ENCODE data around the gene PI4KB.

Gene PI4KB

DNA sequence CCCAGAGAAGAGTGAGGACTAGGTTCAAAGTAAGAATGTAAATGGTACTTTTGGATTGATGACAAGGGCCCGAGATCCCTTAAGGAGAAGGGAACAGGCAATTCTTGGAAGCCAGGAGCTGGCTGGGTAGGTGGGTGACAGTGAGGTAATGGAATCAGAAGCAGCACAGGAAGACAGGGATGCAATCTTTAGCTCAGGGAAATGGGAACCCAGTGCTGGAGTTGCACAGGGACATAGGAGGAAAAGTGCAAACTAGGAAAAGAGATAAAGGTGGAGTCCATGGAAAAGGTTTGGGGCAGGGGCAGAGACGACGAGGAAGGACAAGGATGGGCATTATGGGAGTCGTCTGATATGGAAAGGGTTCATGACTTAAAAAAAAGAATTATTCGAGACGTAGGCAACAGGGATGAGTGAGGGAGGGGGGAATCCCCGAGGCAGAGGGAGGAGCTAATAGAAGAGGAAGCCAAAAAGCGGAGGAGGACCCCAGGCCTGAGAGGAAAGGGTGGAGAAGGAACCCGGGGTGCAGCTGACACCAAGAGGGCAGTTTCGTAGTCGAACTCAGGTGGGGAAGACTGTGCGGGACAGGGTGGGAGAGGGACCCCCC is 495 bp downstream of the PI4KB start:
- ATAC-seq, result peak; percentile 82
- H3K27me3 Mint-ChIP-seq, result no peaks in the 10 kb centered on the region
- H3K9me3 Mint-ChIP-seq, result no peaks in the 10 kb centered on the region
- peak overlapping the region; percentile 88 for H3K27ac Mint-ChIP-seq
- H3K4me1 Mint-ChIP-seq, result peaks cover 42% of the 10 kb centered on the region
- H3K36me3 Mint-ChIP-seq, result peaks cover 30% of the 10 kb centered on the region
- peak overlapping the region; percentile 91 for H3K4me3 Mint-ChIP-seq

DNA sequence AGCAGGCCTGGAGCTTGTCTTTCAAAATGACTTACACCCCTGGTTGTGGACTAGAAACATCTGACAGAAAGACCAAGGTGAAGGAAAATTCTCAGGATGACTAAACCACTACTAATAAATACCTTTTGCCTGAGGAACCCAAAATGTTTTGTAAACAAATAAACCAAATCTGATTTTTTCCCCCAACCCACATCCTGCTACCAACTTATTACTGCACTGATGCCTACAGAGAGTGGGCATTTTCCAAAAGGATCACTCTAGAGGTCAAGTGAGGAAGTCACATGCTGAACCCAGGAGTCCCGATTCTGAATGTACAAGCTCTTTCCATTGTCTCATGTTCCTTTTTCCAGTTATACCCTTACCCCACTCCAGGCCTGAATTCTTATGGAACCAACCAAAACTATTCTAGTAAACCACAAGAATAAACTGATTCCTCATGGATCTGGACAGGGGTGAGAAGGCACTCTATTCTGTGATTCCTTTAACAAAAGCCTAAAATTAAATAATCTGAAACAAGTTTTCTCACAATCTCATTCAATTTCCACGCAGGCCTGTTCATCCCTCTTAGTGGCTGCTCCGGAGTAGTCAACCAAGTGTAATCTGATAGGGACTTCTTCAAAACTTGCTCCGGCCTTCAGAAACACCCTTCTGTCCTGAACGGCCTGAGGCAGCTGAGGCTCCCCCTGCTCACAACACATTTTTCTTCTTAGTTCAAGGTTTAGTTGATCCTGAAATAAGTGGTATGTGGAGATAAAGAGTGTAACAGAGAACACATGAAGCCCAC is 1.4 kb downstream of the PI4KB start:
- Mint-ChIP-seq H3K9me3 (no peaks in the 10 kb centered on the region), H3K4me3 (peak overlapping the region; percentile 91), H3K27me3 (no peaks in the 10 kb centered on the region), H3K27ac (peak overlapping the region; percentile 88), H3K4me1 (peaks cover 46% of the 10 kb centered on the region), H3K36me3 (peaks cover 32% of the 10 kb centered on the region)
- ATAC-seq, result no peak

- Mint-ChIP-seq H3K27me3 (no peaks in the 10 kb centered on the region), H3K9me3 (no peaks in the 10 kb centered on the region), H3K4me1 (peaks cover 52% of the 10 kb centered on the region), H3K36me3 (peaks cover 38% of the 10 kb centered on the region), H3K27ac (peak overlapping the region; percentile 88), H3K4me3 (no peak overlapping the region)
- ATAC-seq, result no peak
Measured at GRCh38 chr1:151325231-151325630, 2.0 kb downstream of the PI4KB start.

GRCh38 chr1:151324390-151324930 is 2.8 kb downstream of the PI4KB start:
- H3K4me1 Mint-ChIP-seq, result peaks cover 53% of the 10 kb centered on the region
- no peaks in the 10 kb centered on the region for H3K27me3 Mint-ChIP-seq
- H3K27ac Mint-ChIP-seq, result no peak overlapping the region
- peaks cover 38% of the 10 kb centered on the region for H3K36me3 Mint-ChIP-seq
- no peak for ATAC-seq
- no peak overlapping the region for H3K4me3 Mint-ChIP-seq
- no peaks in the 10 kb centered on the region for H3K9me3 Mint-ChIP-seq

GRCh38 chr1:151318975-151319374 is 8.2 kb downstream of the PI4KB start:
- no peaks in the 10 kb centered on the region for H3K9me3 Mint-ChIP-seq
- H3K27ac Mint-ChIP-seq, result no peak overlapping the region
- H3K4me1 Mint-ChIP-seq, result peaks cover 38% of the 10 kb centered on the region
- no peak for ATAC-seq
- no peaks in the 10 kb centered on the region for H3K27me3 Mint-ChIP-seq
- no peak overlapping the region for H3K4me3 Mint-ChIP-seq
- peaks cover 42% of the 10 kb centered on the region for H3K36me3 Mint-ChIP-seq

DNA sequence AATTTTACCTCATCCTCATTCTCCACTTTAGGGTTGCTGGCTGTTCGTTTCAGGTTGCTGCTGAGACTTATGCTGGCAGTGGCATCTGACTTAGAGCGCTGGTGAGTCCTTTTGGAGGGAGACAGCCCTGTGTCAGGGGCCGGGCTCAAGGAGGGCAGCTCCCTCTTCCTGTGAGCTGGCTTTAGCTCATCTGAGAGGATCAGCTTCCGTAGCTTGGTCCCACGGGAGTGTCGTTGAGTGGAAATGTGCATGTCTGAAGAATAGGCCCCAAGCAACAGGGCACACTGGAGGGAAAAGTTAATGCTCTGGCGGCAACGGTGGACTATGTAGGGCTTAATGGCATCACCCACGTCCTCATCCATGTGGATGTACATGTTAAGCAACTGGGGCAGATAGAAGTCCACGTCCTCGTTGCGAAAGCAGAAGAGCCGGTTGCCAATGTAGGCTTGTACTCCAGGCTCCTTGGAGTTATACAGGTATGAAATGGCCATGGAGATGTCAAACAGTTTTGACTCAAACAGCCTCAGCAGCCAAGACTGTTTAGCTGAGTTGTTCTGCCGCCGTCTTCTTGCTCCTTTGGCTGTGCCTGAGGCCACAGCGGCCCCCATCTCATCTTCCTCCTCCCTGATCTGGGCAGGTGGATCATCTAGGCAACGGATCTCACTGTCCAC is 11.5 kb downstream of the PI4KB start:
- Mint-ChIP-seq H3K27ac (peak overlapping the region; percentile 35), H3K4me1 (peaks cover 53% of the 10 kb centered on the region), H3K4me3 (no peak overlapping the region), H3K36me3 (peaks cover 62% of the 10 kb centered on the region), H3K9me3 (no peaks in the 10 kb centered on the region), H3K27me3 (no peaks in the 10 kb centered on the region)
- no peak for ATAC-seq

- ATAC-seq, result no peak
- Mint-ChIP-seq H3K9me3 (no peaks in the 10 kb centered on the region), H3K27me3 (no peaks in the 10 kb centered on the region), H3K4me3 (no peak overlapping the region), H3K36me3 (peaks cover 59% of the 10 kb centered on the region), H3K4me1 (peaks cover 58% of the 10 kb centered on the region), H3K27ac (no peak overlapping the region)
Measured at GRCh38 chr1:151314137-151314875, 12.9 kb downstream of the PI4KB start.

DNA sequence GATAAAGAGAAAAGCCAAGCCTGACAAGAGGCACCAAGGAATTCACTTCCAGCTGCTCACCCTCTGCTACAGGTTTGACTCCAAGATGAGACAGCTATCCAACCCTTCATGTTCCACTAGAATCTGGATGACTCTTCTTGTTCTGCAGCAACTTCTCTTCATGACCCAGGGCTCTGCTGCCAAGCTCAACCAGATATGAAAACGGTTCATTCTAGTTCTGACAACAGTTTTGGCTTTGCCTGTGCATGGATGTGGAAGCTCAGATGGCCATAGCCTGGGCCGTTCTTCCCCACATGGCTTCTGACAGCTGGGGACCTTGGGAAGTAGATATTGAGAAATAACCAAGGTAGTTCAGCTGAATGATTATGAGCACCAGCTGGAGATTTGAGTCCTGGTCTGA is 13.7 kb downstream of the PI4KB start:
- no peak overlapping the region for H3K27ac Mint-ChIP-seq
- no peak for ATAC-seq
- no peak overlapping the region for H3K4me3 Mint-ChIP-seq
- peaks cover 58% of the 10 kb centered on the region for H3K4me1 Mint-ChIP-seq
- H3K27me3 Mint-ChIP-seq, result no peaks in the 10 kb centered on the region
- peaks cover 67% of the 10 kb centered on the region for H3K36me3 Mint-ChIP-seq
- no peaks in the 10 kb centered on the region for H3K9me3 Mint-ChIP-seq

DNA sequence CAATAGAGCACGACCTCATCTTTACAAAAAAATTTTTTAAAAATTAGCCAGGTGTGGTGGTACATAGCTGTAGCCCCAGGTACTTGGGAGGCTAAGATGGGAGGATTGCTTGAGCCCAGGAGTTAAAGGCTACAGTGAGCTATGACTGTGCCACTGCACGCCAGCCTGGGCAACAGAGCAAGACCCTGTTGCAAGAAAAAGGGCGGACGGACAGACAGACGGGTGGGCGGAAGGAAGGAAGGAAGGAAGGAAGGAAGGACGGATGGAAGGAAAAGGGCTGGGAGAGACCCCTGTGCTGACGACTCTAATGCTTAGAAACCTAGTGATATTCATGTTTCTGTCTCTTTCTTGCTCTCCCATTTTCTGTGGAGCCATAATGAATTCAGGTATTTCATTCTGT is 14.4 kb downstream of the PI4KB start:
- Mint-ChIP-seq H3K4me3 (no peak overlapping the region), H3K27me3 (no peaks in the 10 kb centered on the region), H3K36me3 (peaks cover 73% of the 10 kb centered on the region), H3K27ac (peak overlapping the region; percentile 54), H3K9me3 (no peaks in the 10 kb centered on the region), H3K4me1 (peaks cover 58% of the 10 kb centered on the region)
- ATAC-seq, result no peak

- H3K36me3 Mint-ChIP-seq, result peaks cover 70% of the 10 kb centered on the region
- H3K4me1 Mint-ChIP-seq, result peaks cover 58% of the 10 kb centered on the region
- no peak overlapping the region for H3K4me3 Mint-ChIP-seq
- H3K27me3 Mint-ChIP-seq, result no peaks in the 10 kb centered on the region
- H3K9me3 Mint-ChIP-seq, result no peaks in the 10 kb centered on the region
- H3K27ac Mint-ChIP-seq, result peak overlapping the region; percentile 54
- no peak for ATAC-seq
Measured at GRCh38 chr1:151312411-151312810, 14.8 kb downstream of the PI4KB start.

DNA sequence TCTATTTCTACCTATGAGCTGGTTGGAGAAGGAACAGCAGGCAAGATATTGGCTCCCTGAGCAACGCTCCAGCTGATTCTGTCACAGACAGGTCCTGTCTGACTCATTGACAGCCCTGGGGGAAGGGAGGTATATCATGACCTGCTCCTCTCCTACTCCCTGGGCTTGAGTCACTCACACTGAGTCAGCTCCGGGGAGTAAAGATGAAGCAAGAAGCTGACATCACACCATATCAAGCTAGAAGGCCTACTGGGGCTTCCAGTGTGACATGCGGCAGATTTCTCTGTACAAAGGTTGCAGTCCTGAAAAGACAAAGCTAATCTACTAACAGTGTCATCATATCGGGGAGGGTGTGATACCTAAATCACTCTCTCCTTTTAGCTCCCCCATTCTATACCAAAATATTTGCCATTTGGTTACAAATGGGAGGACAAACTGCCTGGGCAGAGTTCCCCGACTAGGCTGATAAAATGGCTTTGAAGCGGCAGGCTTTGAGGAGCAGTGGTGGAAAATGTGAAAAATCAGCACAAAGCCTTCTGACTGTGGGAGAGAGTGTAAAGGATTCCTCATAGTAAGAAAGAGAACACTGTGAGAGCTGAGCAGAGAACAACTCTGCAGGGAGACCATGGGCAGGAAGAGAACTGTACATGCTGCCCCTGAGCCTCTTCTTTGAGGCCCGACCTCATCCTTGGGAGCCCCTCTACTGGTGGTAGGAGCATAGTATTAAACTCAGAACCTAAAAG is 15.5 kb downstream of the PI4KB start:
- Mint-ChIP-seq H3K4me3 (no peak overlapping the region), H3K36me3 (peaks cover 75% of the 10 kb centered on the region), H3K27ac (peak overlapping the region; percentile 54), H3K9me3 (no peaks in the 10 kb centered on the region), H3K27me3 (no peaks in the 10 kb centered on the region), H3K4me1 (peaks cover 58% of the 10 kb centered on the region)
- ATAC-seq, result peak; percentile 77

DNA sequence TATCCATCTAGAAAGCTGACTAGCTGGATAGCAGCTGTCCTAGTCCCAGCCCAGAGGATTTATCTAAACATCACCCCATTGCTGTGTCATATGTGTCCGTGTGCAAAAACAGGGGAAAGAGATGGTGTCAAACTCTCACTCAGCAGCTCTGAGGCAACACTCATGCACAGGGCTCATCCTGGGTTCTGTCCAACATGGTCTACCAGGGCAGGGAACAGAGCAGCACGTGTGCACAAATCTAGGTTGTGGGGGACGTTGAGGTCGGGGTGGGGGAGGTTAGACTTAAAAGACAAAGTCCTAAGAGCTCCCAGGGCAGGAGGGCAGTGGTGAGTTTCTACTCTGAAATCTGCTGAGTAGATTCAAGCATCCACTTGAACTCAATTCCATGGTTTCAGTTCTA is 16.2 kb downstream of the PI4KB start:
- no peak for ATAC-seq
- peaks cover 77% of the 10 kb centered on the region for H3K36me3 Mint-ChIP-seq
- H3K9me3 Mint-ChIP-seq, result no peaks in the 10 kb centered on the region
- H3K27ac Mint-ChIP-seq, result peak overlapping the region; percentile 54
- peaks cover 58% of the 10 kb centered on the region for H3K4me1 Mint-ChIP-seq
- no peaks in the 10 kb centered on the region for H3K27me3 Mint-ChIP-seq
- no peak overlapping the region for H3K4me3 Mint-ChIP-seq

DNA sequence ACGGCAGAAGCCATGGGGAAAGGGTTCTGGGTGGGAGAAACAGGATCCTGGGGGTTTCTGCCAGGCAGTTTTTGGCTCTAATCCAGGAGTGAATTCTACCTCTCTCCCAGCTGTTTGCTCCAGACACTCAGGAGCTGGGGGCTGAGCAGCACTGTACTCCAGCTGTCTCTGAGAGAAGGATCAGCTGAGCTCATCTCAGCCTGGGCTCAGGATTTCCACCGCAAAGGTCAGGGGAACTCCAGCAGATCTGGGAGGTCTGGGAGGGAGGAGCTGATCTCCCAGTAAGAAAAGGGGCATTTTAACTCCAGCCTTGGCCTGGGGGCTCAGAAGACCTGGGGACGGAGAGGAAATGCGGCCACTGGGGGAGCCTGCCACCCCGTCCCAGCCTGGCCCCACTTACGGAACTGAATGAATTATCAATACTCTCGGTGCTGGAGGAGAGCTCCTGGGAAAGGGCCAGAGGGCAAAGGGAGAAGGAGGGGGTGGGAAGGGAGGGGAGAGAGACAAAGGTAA is 17.3 kb downstream of the PI4KB start:
- peak overlapping the region; percentile 54 for H3K27ac Mint-ChIP-seq
- no peaks in the 10 kb centered on the region for H3K27me3 Mint-ChIP-seq
- H3K4me3 Mint-ChIP-seq, result no peak overlapping the region
- H3K9me3 Mint-ChIP-seq, result no peaks in the 10 kb centered on the region
- H3K36me3 Mint-ChIP-seq, result peaks cover 81% of the 10 kb centered on the region
- peaks cover 51% of the 10 kb centered on the region for H3K4me1 Mint-ChIP-seq
- ATAC-seq, result no peak

DNA sequence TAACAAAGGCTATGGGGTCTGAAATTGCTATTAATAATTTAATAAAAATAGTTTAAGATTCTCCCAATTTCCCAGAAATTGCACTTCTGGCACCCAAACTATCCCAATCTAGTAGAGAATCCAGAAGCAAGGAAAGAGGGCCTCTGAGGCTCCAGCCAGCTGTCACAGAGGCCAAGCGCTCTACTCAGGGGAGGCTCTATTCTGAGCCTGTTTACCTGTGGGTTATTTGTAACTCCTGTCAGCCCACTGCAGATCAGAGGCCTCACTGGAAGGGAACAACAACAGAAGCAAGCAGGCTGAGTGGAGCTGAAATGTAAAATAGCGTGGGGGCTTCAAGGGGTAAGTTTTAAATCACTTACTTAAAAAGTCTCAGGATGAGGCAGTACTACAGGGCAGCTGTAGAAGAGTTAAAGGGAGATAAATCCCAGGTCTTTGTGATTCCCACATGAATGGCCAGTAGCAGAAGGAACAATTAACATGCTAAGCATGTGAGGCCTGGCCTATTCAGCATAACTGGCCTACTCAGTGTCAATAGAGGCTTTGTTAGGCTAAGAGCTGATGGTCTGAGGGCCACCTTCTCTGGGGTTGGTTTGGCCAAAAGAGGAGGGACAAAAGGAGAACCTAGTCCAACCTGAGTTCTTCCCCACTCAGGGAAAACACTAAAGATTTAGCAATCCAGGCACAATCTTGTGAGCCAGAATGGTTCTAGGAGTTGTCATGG is 32.3 kb downstream of the PI4KB start:
- H3K4me3 Mint-ChIP-seq, result no peak overlapping the region
- H3K27me3 Mint-ChIP-seq, result no peaks in the 10 kb centered on the region
- ATAC-seq, result no peak
- H3K36me3 Mint-ChIP-seq, result peaks cover 54% of the 10 kb centered on the region
- H3K9me3 Mint-ChIP-seq, result no peaks in the 10 kb centered on the region
- H3K27ac Mint-ChIP-seq, result peak overlapping the region; percentile 49
- peaks cover 26% of the 10 kb centered on the region for H3K4me1 Mint-ChIP-seq
